A673 (cell line): ENCODE measurements around the gene ZNF679.
"Not testable (repeated sequence)": the region's sequence is repeated elsewhere in the genome, so short reads cannot be mapped to it uniquely, and the experiment has no call there.

Experiments
- CTCF ChIP-seq: fragments of 300-800, 200-600 bp; sonication (generic); conservative IDR thresholded peaks from 2 replicates; pipeline ENCODE4 v1.5.1; 2017; ENCODE audit warnings: low read depth, mild to moderate bottlenecking, antibody characterized with exemption, low read length, moderate library complexity, mixed read lengths
- EZH2 ChIP-seq: fragments of 200-600 bp; sonication (generic); IDR thresholded peaks from 2 replicates; pipeline ENCODE4 v1.6.1; 2017; ENCODE audit warnings: borderline replicate concordance, low read depth, mild to moderate bottlenecking, mixed read lengths, antibody characterized with exemption, low read length; ENCODE audit not compliant: poor library complexity, severe bottlenecking

DNA sequence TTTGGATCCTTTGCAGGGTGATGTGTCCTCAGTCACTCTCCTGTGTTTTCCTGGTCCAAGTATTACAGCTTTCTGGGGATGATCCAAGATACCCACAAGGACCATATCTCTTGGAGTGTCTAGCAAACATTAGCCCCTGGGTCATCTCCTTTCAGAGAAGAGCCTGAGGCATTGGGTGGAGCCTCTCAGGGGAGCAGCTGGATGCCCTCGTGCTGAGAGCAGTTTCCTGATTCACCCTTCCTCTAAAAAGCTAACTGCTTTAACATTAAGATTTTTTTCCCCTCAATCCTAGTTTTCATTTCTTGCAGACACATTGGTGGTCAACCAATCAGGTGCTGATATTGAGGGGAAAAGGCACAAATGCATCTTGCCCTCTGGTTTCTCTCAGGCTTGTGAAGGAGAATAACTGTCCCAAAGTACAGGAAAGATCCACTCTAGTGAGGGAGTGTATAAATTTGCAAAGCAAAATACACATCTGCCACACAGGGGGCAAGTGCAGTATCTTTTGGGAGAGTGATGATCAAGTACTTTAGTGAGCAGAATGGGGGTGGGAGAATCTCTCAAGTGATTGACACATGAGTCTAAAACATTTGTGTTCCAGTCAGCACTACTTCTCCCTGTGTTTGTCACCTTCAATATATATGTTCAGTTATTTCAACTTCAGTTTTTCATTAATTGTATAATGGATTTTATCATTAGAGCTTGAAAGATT lies 87.9 kb downstream of the ZNF679 start:
- TF ChIP-seq EZH2, CTCF: not testable (repeated sequence)
